H1 (cell line): Measurements from ENCODE around the gene HS3ST1. TPM values are rescaled to one million over a fixed set of nuclear protein-coding genes. Genes with fewer than 3 reads are reported as not detected.

Experiments used
- CTBP2 ChIP-seq: IDR thresholded peaks from 2 replicates; pipeline ENCODE4 v1.7.0; 2011; ENCODE audit warnings: borderline replicate concordance, mild to moderate bottlenecking, moderate library complexity, mixed read lengths, low read length; ENCODE audit not compliant: insufficient read depth, insufficient read length
- EGR1 ChIP-seq: IDR thresholded peaks from 2 replicates; pipeline ENCODE4 v1.6.1; 2011; ENCODE audit warnings: low read depth, low read length, borderline replicate concordance
- POU5F1 ChIP-seq: IDR thresholded peaks from 2 replicates; pipeline ENCODE4 v1.6.1; 2011; ENCODE audit warnings: low read depth, mild to moderate bottlenecking, low read length, moderate library complexity
- SP4 ChIP-seq: IDR thresholded peaks from 2 replicates; pipeline ENCODE4 v1.6.1; 2012; ENCODE audit warnings: low read length, inconsistent platforms
- TAF1 ChIP-seq: IDR thresholded peaks from 2 replicates; pipeline ENCODE4 v1.6.1; 2011; ENCODE audit warnings: mild to moderate bottlenecking, low read depth, low read length
- TBP ChIP-seq: IDR thresholded peaks from 2 replicates; pipeline ENCODE4 v1.6.1; 2011; ENCODE audit warnings: low read depth, low read length, improper control_type of control experiment
- polyA plus RNA-seq, 7 experiments: library from polyadenylated mRNA; depleted of rRNA in 3 of 7; stranded (reverse) in 5 of 7; unstranded in 2 of 7; fragments of >200 nt in 5 of 7; fragments of 200-250 nt in 2 of 7; gene quantifications; 1 replicate in 5 of 7; 2 replicates in 1 of 7; 4 replicates in 1 of 7; pipeline versions ENCODE4 v1.2.1 to v1.2.3, GENCODE V29; 2011 to 2013; ENCODE audit warnings: missing spikeins in 2 of 7, mixed read lengths in 2 of 7
- total RNA-seq: library from RNA; stranded (reverse); fragmentation: NEBNext Ultra II Directional; extraction: Animal tissue kit (Norgen Biotek cat#: 25700); gene quantifications from 2 replicates; pipeline ENCODE4 v1.2.1, GENCODE V29; 2021

Gene HS3ST1
- total and polyA plus RNA-seq, 2 of the 8 experiments (the other 6 are each of a cell fraction or from before 2014, with no cell fraction given), result 0.50 to 1.5 TPM

DNA sequence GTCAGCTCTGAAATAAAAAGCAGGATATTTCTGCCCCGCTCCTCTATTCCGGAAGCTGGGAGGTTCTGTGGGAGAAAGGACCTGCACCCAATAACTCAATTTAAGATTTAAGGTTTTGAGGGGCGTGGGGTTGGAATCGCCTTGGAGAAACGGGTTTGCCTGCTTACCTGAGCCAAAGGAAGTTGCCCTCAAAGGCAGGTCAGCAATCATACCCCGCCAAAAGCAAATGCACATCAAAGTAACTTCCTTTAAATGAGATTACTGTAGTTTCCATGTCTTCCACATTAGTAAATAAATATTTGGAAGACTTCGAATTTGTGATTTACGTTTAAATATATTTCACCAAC is 978 bp upstream of the HS3ST1 start (continued):
- no peak for TF ChIP-seq EGR1
- no peak for TF ChIP-seq TBP
- no peak for TF ChIP-seq CTBP2
- no peak for TF ChIP-seq SP4
- TF ChIP-seq TAF1, result no peak
- TF ChIP-seq POU5F1, result no peak
- TF ChIP-seq, all 59 proteins: peak for 0
